GM19193 (cell line): ENCODE results near the gene THSD4.

Experiments used
- POLR2A ChIP-seq: IDR thresholded peaks from 4 replicates; pipeline ENCODE4 v1.6.1; 2011; ENCODE audit not compliant: insufficient read depth, insufficient read length; ENCODE audit errors: extremely low read depth

Gene THSD4

DNA sequence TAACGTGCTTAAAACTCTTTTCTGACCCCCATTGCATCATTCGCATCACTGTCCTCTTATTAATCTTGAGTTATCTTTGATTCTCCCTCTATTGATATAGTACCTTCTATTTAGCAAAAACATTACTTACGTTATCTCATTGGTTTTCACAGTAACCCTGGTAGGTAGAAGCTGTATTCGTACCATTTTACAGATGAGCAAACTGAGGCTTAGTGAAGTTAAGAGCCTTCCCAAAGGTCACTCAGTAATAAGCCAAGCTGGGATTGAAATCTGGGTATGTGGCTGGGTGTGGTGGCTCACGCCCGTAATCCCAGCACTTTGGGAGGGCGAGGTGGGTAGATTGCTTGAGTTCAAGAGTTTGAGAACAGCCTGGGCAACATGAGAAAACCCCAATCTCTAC lies 244.0 kb downstream of the THSD4 start:
- TF ChIP-seq POLR2A, result no peak

DNA sequence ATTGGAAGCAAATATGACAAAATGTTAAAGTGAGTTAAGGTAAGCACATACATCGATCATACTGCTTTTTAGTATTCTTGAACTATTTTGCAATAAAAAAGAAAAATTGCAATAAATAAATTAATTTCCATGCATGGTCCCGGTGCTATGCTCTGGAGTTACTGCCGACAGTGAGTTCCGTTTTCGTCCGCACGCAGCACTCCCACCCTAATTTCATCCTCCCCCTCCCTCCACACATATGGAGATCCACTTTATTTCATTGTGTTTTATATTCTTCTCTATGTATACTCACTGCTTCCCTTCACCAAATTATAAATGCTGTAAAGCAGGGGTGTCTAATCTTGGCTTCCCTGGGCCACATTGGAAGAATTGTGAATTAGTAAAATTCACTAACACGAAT lies 247.3 kb downstream of the THSD4 start:
- no peak for TF ChIP-seq POLR2A

DNA sequence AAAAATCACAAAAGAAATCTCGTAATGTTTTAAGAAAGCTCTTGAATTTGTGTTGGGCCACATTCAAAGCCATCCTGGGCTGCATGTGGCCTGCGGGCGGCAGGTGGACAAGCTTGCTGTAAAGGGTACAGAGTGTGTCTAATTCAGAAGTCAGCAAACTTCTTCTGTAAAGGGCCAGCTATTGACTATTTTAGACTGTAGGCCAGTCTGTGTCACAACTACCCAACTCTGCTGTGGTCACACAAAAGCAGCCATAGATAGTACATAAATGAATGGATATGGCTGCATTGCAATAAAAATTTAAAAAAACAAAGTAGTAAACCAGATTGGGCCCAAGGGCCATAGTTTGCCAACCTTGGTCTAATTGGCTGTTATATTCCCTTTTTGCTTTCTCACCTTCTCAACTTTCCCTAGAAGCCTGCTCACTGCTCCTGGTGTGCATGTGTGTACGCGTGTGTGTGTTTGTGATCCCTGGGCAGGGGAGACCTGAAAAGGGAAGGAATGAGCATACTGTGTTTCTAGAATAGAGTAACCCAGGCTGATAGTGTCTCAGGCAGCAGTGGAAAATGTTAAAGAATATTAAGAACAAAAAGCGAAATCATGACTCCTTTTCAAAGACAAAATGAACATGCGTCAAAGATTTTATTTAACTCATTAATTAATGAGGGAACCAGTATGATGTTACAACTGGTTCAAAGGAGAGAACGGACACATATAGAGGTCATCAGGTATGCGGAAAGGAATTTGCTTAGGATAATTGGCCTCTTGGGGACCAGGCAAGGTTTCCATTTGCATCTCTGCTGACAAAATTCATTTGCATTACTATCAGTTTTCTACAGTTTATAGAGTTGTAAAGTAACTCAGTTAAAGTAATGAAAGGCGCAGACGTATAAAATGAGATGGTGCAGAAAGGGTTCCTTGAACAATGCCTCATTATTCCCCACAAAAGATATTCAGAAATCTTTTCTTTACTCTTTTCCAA lies 248.0 kb downstream of the THSD4 start:
- no peak for TF ChIP-seq POLR2A

DNA sequence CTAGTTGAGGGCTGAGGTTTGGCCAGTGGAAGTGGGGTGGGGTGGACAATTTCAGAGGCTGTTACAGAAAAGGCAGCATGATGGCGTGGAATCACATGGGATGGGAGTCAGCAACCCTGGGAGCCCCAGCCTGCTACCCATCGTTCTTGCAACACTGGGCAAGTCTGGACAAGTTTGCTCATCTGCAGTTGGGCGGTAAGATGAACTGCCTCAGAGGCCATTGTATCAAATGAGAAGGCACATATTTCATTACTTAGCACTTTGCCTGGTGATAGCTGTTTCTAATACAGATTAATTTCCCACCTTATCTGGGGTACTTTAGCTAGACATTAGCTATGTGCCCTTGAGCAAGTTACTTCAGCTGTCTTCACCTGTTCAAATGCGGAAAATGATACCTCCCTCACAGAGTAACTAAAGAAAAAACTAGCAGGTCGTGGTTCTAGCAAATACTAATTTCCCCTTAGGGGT lies 248.9 kb downstream of the THSD4 start:
- no peak for TF ChIP-seq POLR2A

DNA sequence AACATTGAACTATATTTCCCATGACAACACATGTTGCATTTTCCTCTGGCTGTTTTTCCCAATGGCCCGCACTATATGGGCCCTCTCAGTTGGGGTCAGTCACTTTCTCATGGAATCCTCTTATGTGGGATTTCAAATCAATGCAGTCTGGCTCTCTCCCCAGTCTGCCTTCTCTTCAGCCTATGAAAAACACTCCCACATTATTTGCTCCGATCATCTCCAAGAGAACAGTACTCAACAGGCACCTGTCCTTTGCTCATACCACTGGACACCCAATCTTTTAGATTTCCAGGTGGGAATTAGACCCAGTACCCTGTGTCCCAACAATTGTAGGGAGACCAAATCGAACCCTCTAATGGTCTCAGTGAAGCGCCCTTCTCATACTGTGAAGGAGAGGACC lies 251.3 kb downstream of the THSD4 start:
- TF ChIP-seq POLR2A, result no peak

DNA sequence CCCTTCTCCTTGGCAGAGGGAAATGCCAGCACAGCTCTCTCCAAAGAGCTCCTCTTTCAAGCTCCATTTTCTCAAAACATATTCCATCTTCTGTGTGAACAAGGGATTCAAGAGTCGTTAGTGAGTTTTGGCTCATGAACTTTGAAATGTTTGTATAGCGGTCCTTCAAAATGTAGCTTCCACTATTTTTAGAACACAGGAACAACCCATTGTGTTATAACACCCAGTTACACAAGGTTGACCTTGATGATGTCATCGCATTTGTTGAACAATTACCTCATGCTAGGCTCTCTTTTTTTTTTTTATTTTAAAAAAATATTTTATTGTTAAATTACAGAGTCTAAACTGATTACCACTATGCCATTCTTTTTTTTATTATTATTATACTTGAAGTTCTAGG lies 251.7 kb downstream of the THSD4 start:
- no peak for TF ChIP-seq POLR2A

DNA sequence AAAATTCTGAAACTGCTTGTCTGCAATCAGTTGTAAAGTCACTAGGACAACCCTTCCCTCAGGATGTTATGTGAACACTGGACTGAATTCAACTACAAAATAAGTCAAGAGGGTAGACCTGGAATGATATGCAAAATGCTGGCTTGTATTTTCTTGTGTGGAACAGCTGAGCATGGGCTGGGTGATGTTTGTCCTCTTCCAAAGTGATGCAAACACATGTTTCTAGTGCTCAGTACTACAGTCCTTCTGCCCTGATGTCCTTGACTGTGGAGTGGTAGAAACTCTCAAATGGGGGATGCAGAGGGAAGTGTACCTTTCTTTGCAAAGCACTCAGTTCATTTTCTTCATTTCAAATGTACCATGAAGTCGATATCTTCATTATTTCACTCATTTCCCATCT lies 258.6 kb downstream of the THSD4 start:
- no peak for TF ChIP-seq POLR2A

DNA sequence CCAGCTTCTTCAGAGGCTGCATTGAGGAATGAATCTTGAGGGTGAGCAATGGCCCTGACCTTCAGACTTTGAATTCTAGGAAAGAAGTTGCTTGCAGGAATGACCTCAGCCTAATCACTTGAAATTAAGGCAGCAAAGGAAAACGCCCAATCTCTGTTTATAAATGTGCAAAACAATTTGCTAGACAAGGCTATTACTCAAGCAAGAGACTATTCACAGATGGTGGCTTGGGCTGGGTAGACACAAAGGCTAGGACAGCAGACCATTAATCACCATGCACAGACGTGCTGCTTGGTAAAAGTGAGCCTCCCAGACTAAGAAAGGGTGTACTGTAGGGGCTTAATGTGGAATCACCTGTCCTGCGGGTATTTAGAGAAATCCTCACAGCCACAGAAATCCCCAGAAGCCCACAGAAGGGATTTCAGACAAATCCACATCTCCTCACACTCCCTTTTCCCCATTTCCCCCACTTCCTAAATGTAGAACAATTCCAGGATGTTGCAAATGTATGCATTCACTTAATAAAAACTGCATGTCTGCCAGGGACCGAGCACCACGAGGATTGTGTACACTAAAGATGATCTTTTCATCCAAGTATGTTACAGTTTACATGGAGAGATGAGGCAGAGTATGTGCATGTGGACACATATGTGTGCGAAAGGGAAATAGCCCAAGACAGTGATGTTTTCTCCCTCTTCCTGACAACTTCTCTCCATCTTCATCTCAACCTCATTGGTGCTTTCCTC lies 259.5 kb downstream of the THSD4 start:
- no peak for TF ChIP-seq POLR2A

DNA sequence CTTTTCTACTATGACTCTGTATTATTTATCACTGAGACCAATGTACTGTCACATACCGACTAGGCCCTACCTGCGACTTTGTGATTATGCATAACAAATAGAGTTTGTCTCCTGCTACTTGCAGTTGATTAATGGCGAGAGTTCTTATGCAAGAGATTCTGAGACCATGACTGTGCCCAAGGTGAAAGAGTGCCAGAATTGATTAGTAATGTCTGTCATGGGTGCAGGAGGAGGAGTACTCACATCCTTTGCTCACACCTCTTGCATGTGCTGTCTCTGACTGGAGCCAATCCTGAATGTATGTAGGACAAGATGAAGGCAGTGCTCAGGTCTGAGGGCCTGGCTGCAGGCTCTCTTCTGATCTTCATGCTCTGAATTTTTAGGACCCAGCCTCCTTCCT lies 260.7 kb downstream of the THSD4 start:
- no peak for TF ChIP-seq POLR2A

DNA sequence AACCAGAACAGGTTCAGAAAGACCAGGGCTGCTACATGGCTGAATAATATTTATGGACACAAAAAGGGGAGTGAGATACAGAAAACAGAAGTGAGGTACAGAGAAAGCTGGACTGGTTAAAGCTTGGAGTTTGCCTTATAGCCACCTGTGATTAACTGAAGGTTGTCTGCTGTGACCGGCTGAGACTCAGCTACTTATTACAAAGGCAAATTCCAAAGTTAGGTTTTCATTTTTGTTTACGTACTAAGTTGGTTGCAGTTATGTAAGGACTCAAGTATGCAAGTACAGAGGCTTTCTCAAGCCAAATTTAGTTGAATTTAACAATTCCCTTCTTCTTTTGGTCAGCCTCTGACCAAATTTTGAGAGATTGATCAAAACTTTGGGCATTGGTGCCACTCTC lies 264.6 kb downstream of the THSD4 start:
- no peak for TF ChIP-seq POLR2A

DNA sequence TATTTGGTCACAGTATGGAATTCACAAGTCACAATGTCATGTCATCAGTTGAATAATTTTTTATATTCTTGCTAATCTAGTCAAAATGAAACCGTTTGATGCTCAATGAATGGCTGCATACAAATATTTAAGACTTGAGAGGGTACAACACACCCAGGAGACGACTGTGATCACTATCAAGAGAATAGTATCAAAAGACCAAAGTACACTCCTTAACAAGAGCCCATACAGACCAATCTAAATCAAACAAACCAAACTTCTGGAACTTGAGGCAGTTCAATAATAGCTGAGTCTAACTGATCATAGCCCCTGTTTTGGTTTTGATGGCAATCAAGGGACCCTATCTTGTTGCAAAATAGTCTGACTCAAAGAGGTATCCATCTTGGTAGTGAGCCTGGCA lies 265.1 kb downstream of the THSD4 start:
- no peak for TF ChIP-seq POLR2A

DNA sequence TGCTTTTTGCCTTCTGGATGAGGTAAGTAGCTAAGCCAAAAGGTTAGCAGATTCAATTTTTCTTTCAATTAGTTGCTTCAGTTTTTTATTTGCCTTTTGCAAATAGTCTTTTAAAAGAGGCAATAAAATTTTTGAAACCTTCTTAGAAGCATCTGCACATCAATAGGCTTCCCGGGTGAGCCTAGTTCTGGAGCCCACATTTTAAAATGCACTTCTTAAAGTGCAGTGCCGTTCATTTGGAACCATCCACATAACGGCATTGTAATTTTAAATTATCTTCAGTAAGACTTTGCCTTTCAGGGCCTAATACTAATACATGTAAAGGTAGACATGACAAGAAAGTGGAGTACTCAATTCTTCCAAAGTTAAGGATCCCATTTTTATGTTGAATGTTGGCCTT lies 269.2 kb downstream of the THSD4 start:
- no peak for TF ChIP-seq POLR2A

DNA sequence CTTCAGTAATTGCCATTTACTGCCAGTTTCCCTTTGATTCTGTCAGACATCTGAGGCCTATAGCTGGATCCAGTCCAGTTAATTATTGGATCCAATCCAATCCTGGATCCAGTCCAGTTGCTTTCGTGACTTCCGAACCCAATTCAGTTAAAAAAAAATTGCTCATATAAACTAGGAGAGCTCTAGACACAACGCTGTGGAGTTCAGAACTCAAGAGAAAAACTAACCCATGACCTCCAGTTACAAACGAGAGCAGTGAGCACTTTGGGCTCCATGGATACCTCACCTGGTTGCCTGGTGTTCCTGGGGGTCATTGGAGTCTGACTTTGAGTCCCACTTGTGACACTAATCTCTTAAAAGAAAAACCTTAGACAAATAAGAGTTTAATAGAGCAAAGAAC lies 269.8 kb downstream of the THSD4 start:
- no peak for TF ChIP-seq POLR2A

DNA sequence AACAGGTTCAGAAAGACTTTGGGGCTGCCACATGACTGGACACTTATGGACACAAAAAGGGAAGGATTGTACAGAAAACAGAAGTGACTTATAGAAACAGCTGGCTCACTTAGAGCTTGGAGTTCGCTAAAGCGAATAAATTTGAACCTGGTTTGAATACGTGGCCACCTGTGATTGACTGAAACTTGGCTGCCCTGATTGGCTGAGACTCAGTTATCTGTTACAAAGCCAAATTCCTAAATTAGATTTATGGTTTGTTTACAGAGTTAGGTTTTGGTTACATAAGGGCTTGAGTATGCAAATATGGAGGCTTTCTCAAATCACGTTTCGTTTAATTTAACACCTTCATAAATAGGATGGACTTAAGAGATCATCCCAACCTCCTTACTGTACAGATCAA lies 270.2 kb downstream of the THSD4 start:
- no peak for TF ChIP-seq POLR2A

DNA sequence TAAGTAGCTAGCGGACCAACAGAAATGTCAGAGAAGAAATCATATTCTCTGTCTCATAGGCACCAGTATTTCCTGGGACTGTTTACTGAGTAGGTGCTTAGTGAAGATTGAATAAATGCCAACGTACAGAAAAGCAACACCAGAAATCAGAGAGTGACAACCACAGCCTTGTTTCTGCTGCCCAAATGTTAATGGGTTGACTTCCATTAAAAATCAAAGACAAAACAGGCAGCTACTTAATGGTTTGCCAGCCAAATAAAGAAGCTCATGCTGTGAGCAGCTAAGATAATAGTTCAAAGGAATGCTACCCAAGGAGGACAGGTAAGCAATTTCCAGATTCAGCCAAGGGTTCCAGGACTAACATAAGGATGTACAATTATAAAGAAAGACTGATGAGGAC lies 270.7 kb downstream of the THSD4 start:
- no peak for TF ChIP-seq POLR2A
